ENCODE results near the gene ZNF280B.
"Not testable (repeated sequence)": the region's sequence is repeated elsewhere in the genome, so short reads cannot be mapped to it uniquely, and the experiment has no call there.

Gene ZNF280B

GRCh38 chr22:22463855-22464540, 44.5 kb downstream of the ZNF280B start:
- DNase-seq (ENCODE audit: low spot score) = peak; percentile 58

- no peak for DNase-seq (ENCODE audit: low spot score)
Measured at GRCh38 chr22:22462813-22463567, 45.6 kb downstream of the ZNF280B start.

- no peak for DNase-seq (ENCODE audit: low spot score)
Measured at GRCh38 chr22:22461583-22461982, 47.0 kb downstream of the ZNF280B start.

GRCh38 chr22:22461111-22461510, 47.4 kb downstream of the ZNF280B start:
- no peak for DNase-seq (ENCODE audit: low spot score)

GRCh38 chr22:22460635-22461034, 47.9 kb downstream of the ZNF280B start:
- DNase-seq (ENCODE audit: low spot score) = no peak

- no peak for DNase-seq (ENCODE audit: low spot score)
Measured at GRCh38 chr22:22460060-22460459, 48.5 kb downstream of the ZNF280B start.

- DNase-seq (ENCODE audit: low spot score) = no peak
Measured at GRCh38 chr22:22458896-22459588, 49.5 kb downstream of the ZNF280B start.

GRCh38 chr22:22458387-22458786, 50.2 kb downstream of the ZNF280B start:
- DNase-seq (ENCODE audit: low spot score) = no peak

- no peak for DNase-seq (ENCODE audit: low spot score)
Measured at GRCh38 chr22:22454997-22455396, 53.5 kb downstream of the ZNF280B start.

- no peak for DNase-seq (ENCODE audit: low spot score)
Measured at GRCh38 chr22:22452996-22453686, 55.4 kb downstream of the ZNF280B start.

GRCh38 chr22:22452211-22452610, 56.3 kb downstream of the ZNF280B start:
- DNase-seq (ENCODE audit: low spot score) = no peak

GRCh38 chr22:22450343-22450839, 58.2 kb downstream of the ZNF280B start:
- DNase-seq (ENCODE audit: low spot score) = no peak

- DNase-seq (ENCODE audit: low spot score) = no peak
Measured at GRCh38 chr22:22449819-22450218, 58.7 kb downstream of the ZNF280B start.

GRCh38 chr22:22446517-22446916, 62.0 kb downstream of the ZNF280B start:
- no peak for DNase-seq (ENCODE audit: low spot score)

- DNase-seq (ENCODE audit: low spot score) = not testable (repeated sequence)
Measured at GRCh38 chr22:22444007-22444589, 64.4 kb downstream of the ZNF280B start.

GRCh38 chr22:22442928-22443709, 65.4 kb downstream of the ZNF280B start:
- no peak for DNase-seq (ENCODE audit: low spot score)

GRCh38 chr22:22441626-22442025, 66.9 kb downstream of the ZNF280B start:
- DNase-seq (ENCODE audit: low spot score) = not testable (repeated sequence)

GRCh38 chr22:22440188-22440587, 68.4 kb downstream of the ZNF280B start:
- no peak for DNase-seq (ENCODE audit: low spot score)

Measured in LoVo (cell line).